H1 (cell line): ENCODE data around the gene INF2. TPM values are rescaled to one million over a fixed set of nuclear protein-coding genes. Genes with fewer than 3 reads are reported as not detected.

ENCODE experiments used
- CTCF ChIA-PET: fragments of 300-600 bp; sonication (Branson Sonifier 250); formaldehyde crosslinking; loops from one replicate; lab custom pipeline; 2021; ENCODE audit not compliant: partially characterized antibody; lab: Charles Lee
- POLR2A ChIA-PET: fragments of 300-600 bp; sonication (Branson Sonifier 250); formaldehyde crosslinking; loops from one replicate; lab custom pipeline; 2021; ENCODE audit warnings: inconsistent platforms; ENCODE audit not compliant: partially characterized antibody; lab: Charles Lee
- DNase-seq, 2 experiments: peaks; one replicate each; pipeline versions ENCODE4 v3.0.0 to v3.0.0-alpha.2; 2010 to 2022; ENCODE audit warnings: low spot score in 2 of 2, low read depth in 1 of 2, mixed read lengths in 1 of 2
- FAIRE-seq: peaks from 2 replicates; lab custom pipeline; 2011; peaks lifted over from hg19 to GRCh38; lab: Jason Lieb, UNC
- H2AFZ ChIP-seq: 2 replicates; pipeline ENCODE4 v1.8.1; 2012; ENCODE audit warnings: low read length, inconsistent platforms
- H2AK5ac ChIP-seq: 2 replicates; pipeline ENCODE4 v1.6.1; 2013; ENCODE audit warnings: low read depth, low read length
- H2BK120ac ChIP-seq: replicated peaks from 2 replicates; pipeline ENCODE3; 2013; ENCODE audit warnings: low read depth, low read length, inconsistent platforms
- H2BK12ac ChIP-seq: 2 replicates; pipeline ENCODE4 v1.6.1; 2013; ENCODE audit warnings: low read depth, low read length
- H2BK15ac ChIP-seq: 2 replicates; pipeline ENCODE4 v1.6.1; 2013; ENCODE audit warnings: low read length
- H2BK20ac ChIP-seq: 2 replicates; pipeline ENCODE4 v1.6.1; 2013; ENCODE audit warnings: low read length
- H2BK5ac ChIP-seq: 2 replicates; pipeline ENCODE4 v1.6.1; 2013; ENCODE audit warnings: low read depth, low read length
- H3K14ac ChIP-seq: 2 replicates; pipeline ENCODE4 v1.6.1; 2013; ENCODE audit warnings: inconsistent platforms; ENCODE audit not compliant: insufficient read length
- H3K18ac ChIP-seq: 2 replicates; pipeline ENCODE4 v1.6.1; 2013; ENCODE audit warnings: low read length; ENCODE audit errors: extremely low read depth
- H3K23ac ChIP-seq: 2 replicates; pipeline ENCODE4 v1.6.1; 2013; ENCODE audit warnings: inconsistent platforms; ENCODE audit not compliant: insufficient read length
- H3K23me2 ChIP-seq: 2 replicates; pipeline ENCODE4 v1.6.1; 2013; ENCODE audit warnings: low read depth, low read length
- H3K27ac ChIP-seq: 2 replicates; pipeline ENCODE4 v1.6.1; 2011; ENCODE audit warnings: low read depth, low read length, inconsistent platforms
- H3K27me3 ChIP-seq, 4 experiments: replicated peaks in 1 of 4; 1 replicate in 1 of 4; 2 replicates in 3 of 4; pipeline versions ENCODE4 v1.6.1 to v1.8.1; 2011 to 2013; ENCODE audit warnings: low read length in 3 of 4, mild to moderate bottlenecking in 3 of 4, inconsistent platforms in 2 of 4, mixed read lengths in 2 of 4, moderate library complexity in 1 of 4; ENCODE audit not compliant: control insufficient read depth in 3 of 4, insufficient read depth in 3 of 4; ENCODE audit errors: extremely low read depth in 1 of 4
- H3K36me3 ChIP-seq, 4 experiments: 2 replicates each; pipeline versions ENCODE4 v1.6.1 to v1.8.1; 2011 to 2013; ENCODE audit warnings: mild to moderate bottlenecking in 4 of 4, low read length in 3 of 4, moderate library complexity in 2 of 4, control low read depth in 1 of 4, inconsistent platforms in 1 of 4; ENCODE audit not compliant: insufficient read depth in 4 of 4, control insufficient read depth in 2 of 4
- H3K4ac ChIP-seq: replicated peaks from 2 replicates; pipeline ENCODE3; 2013; ENCODE audit warnings: low read length, low read depth, mixed read lengths, inconsistent platforms; ENCODE audit not compliant: insufficient read length
- H3K4me1 ChIP-seq, 4 experiments: replicated peaks in 1 of 4; 1 replicate in 1 of 4; 2 replicates in 3 of 4; pipeline versions ENCODE4 v1.6.1 to v1.8.1; 2011 to 2013; ENCODE audit warnings: low read length in 3 of 4, inconsistent platforms in 2 of 4, mixed read lengths in 1 of 4; ENCODE audit not compliant: insufficient read depth in 4 of 4, control insufficient read depth in 3 of 4
- H3K4me2 ChIP-seq, 2 experiments: 2 replicates each; pipeline versions ENCODE4 v1.6.1 to v1.8.1; 2011 to 2013; ENCODE audit warnings: low read depth in 2 of 2, low read length in 2 of 2, control low read depth in 1 of 2, inconsistent platforms in 1 of 2, mild to moderate bottlenecking in 1 of 2; ENCODE audit not compliant: insufficient read depth in 1 of 2
- H3K4me3 ChIP-seq, 4 experiments: fragments of 200-600, 300-600 bp in 1 of 4; sonication (generic), shearing (Covaris generic), sonication (Bioruptor Twin) in 1 of 4; 2 replicates each; pipeline versions ENCODE4 v1.5.1 to v1.8.1; 2011 to 2016; ENCODE audit warnings: low read length in 4 of 4, low read depth in 3 of 4, control low read depth in 2 of 4, inconsistent platforms in 2 of 4, mild to moderate bottlenecking in 2 of 4, mixed read lengths in 1 of 4, moderate library complexity in 1 of 4; ENCODE audit not compliant: insufficient read depth in 2 of 4; ENCODE audit errors: extremely low read depth in 1 of 4
- H3K56ac ChIP-seq: replicated peaks from 2 replicates; pipeline ENCODE3; 2013; ENCODE audit warnings: low read depth, mild to moderate bottlenecking, mixed read lengths, low read length, inconsistent platforms; ENCODE audit not compliant: insufficient read length
- H3K79me1 ChIP-seq: 2 replicates; pipeline ENCODE4 v1.6.1; 2013; ENCODE audit warnings: low read depth, low read length, control low read depth
- H3K79me2 ChIP-seq, 2 experiments: 2 replicates each; pipeline versions ENCODE4 v1.6.1 to v1.8.1; 2012 to 2013; ENCODE audit warnings: low read length in 2 of 2, mild to moderate bottlenecking in 2 of 2, inconsistent platforms in 1 of 2; ENCODE audit not compliant: insufficient read depth in 2 of 2, control insufficient read depth in 1 of 2
- H3K9ac ChIP-seq, 4 experiments: replicated peaks in 1 of 4; 1 replicate in 1 of 4; 2 replicates in 3 of 4; pipeline versions ENCODE4 v1.6.1 to v1.8.1; 2011 to 2013; ENCODE audit warnings: low read depth in 3 of 4, low read length in 3 of 4, control low read depth in 2 of 4, mild to moderate bottlenecking in 2 of 4, moderate library complexity in 2 of 4, inconsistent platforms in 1 of 4; ENCODE audit errors: extremely low read depth in 1 of 4
- H3K9me3 ChIP-seq, 2 experiments: 2 replicates each; pipeline versions ENCODE4 v1.6.1 to v1.8.1; 2012 to 2013; ENCODE audit warnings: mild to moderate bottlenecking in 2 of 2, moderate library complexity in 2 of 2, control low read depth in 1 of 2, inconsistent platforms in 1 of 2, low read depth in 1 of 2, low read length in 1 of 2, mixed read lengths in 1 of 2; ENCODE audit not compliant: insufficient read depth in 2 of 2
- H4K20me1 ChIP-seq, 2 experiments: replicated peaks in 1 of 2; 2 replicates each; pipeline versions ENCODE3 to v1.8.1; 2011 to 2013; ENCODE audit warnings: inconsistent platforms in 2 of 2, low read length in 2 of 2, mild to moderate bottlenecking in 1 of 2; ENCODE audit not compliant: insufficient read depth in 2 of 2, control insufficient read depth in 1 of 2
- H4K5ac ChIP-seq: 2 replicates; pipeline ENCODE4 v1.6.1; 2013; ENCODE audit warnings: low read length, low read depth, mixed read lengths, inconsistent platforms; ENCODE audit not compliant: insufficient read length
- H4K8ac ChIP-seq: 2 replicates; pipeline ENCODE4 v1.8.0; 2013; ENCODE audit warnings: mild to moderate bottlenecking, moderate library complexity, low read length, inconsistent platforms; ENCODE audit not compliant: insufficient read depth; ENCODE audit errors: extremely low read depth
- H4K91ac ChIP-seq: replicated peaks from 2 replicates; pipeline ENCODE3; 2013; ENCODE audit warnings: low read length, mixed read lengths, inconsistent platforms; ENCODE audit not compliant: insufficient read length
- BACH1 ChIP-seq: IDR thresholded peaks from 2 replicates; pipeline ENCODE4 v1.6.1; 2012; ENCODE audit warnings: low read length, improper control_type of control experiment
- BCL11A ChIP-seq, 2 experiments: IDR thresholded peaks; one replicate each; pipeline ENCODE4 v1.6.1; 2011; ENCODE audit warnings: low read depth in 2 of 2, low read length in 2 of 2, mild to moderate bottlenecking in 2 of 2
- CTCF ChIP-seq, 3 experiments: IDR thresholded peaks; 1 replicate in 2 of 3; 2 replicates in 1 of 3; pipeline versions ENCODE4 v1.5.1 to v1.6.1; 2011; ENCODE audit warnings: low read length in 3 of 3, mild to moderate bottlenecking in 3 of 3, inconsistent platforms in 2 of 3, low read depth in 1 of 3, moderate library complexity in 1 of 3; ENCODE audit not compliant: insufficient read depth in 1 of 3; ENCODE audit errors: control extremely low read depth in 1 of 3
- JUND ChIP-seq: IDR thresholded peaks from 2 replicates; pipeline ENCODE4 v1.6.1; 2011; ENCODE audit warnings: mild to moderate bottlenecking, improper control_type of control experiment, low read length
- RXRA ChIP-seq: IDR thresholded peaks from 2 replicates; pipeline ENCODE4 v1.6.1; 2011; ENCODE audit warnings: low read depth, mild to moderate bottlenecking, low read length, moderate library complexity; ENCODE audit not compliant: insufficient read depth
- SP1 ChIP-seq: IDR thresholded peaks from 2 replicates; pipeline ENCODE4 v1.6.1; 2011; ENCODE audit warnings: low read depth, low read length
- TAF1 ChIP-seq: IDR thresholded peaks from 2 replicates; pipeline ENCODE4 v1.6.1; 2011; ENCODE audit warnings: mild to moderate bottlenecking, low read depth, low read length
- WGBS, 2 experiments: shearing (Covaris generic) in 1 of 2; methylation state at CpG; one replicate each; pipeline versions ENCODE4 v1.1.6 to v1.1.7; 2013 to 2015; ENCODE audit warnings: low lambda C conversion rate in 2 of 2, mixed read lengths in 2 of 2, inconsistent platforms in 1 of 2, low coverage in 1 of 2, missing lambda C conversion rate in 1 of 2; ENCODE audit not compliant: insufficient replicate concordance in 2 of 2, insufficient coverage in 1 of 2, insufficient read length in 1 of 2; ENCODE audit errors: extremely low coverage in 1 of 2, missing lambda C conversion rate in 1 of 2; 5-methylcytosine and 5-hydroxymethylcytosine counted together
- polyA plus RNA-seq, 7 experiments: library from polyadenylated mRNA; depleted of rRNA in 3 of 7; stranded (reverse) in 5 of 7; unstranded in 2 of 7; fragments of >200 nt in 5 of 7; fragments of 200-250 nt in 2 of 7; gene quantifications; 1 replicate in 5 of 7; 2 replicates in 1 of 7; 4 replicates in 1 of 7; pipeline versions ENCODE4 v1.2.1 to v1.2.3, GENCODE V29; 2011 to 2013; ENCODE audit warnings: missing spikeins in 2 of 7, mixed read lengths in 2 of 7
- total RNA-seq: library from RNA; stranded (reverse); fragmentation: NEBNext Ultra II Directional; extraction: Animal tissue kit (Norgen Biotek cat#: 25700); gene quantifications from 2 replicates; pipeline ENCODE4 v1.2.1, GENCODE V29; 2021

Gene INF2
- total and polyA plus RNA-seq, 2 of the 8 experiments (the other 6 are each of a cell fraction or from before 2014, with no cell fraction given) = 29.1 to 59.5 TPM

DNA sequence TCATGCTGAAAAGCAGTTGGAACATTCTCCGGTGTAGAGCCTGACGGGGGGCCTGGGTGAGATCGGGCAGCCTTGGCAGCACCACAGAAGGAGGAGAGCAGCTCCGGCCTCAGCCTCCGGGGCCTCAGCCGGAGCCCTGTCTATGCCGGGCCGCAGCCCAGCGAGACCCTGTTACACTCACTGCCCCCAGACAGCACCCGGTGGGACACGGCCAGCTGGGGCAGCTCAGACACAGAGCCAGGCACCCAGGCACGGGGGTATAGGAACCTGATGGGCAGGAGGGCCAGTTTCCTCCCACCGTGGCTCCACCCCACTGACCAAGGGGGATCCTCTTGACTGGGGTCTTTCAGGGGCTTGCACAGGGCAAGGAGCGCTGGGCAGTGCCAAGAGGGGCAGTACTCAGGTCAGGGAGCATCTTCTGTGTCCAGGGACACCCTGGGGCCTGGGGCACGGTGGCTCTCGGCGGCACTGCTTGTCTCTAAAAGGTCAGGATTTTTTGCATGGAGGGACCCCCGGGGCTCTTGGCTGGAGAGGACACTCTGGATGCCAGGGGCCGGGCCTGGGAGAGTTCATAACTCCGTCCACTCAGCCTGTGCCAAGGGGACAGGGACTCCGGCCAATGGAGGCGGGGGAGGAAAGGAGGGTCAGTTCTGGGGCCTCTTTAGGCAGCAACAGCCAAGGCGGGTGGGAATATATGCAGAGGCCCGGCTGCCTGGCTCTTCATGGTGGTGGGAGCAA lies 9.4 kb downstream of the INF2 start:
- Histone ChIP-seq H3K79me2 (no peaks in the 10 kb centered on the region; a peak in 1 of 4 replicates), H3K4me3 (no peak overlapping the region), H3K27ac (no peak overlapping the region), H2BK120ac (no peak overlapping the region), H2BK5ac (no peak overlapping the region), H2BK20ac (no peak overlapping the region), H3K4ac (no peak overlapping the region), H3K18ac (no peak overlapping the region), H2BK15ac (no peak overlapping the region), H3K23me2 (no peaks in the 10 kb centered on the region; the same call in 1 of the 2 replicates), H2BK12ac (no peak overlapping the region), H4K8ac (no peak overlapping the region; the same call in 1 of the 2 replicates), H3K23ac (no peak overlapping the region), H3K9ac (no peak overlapping the region), H2AK5ac (no peak overlapping the region), H3K4me1 (peaks cover 0 to 31% (median 20%) of the 10 kb centered on the region in 4 experiments; a peak in 5 of 7 replicates), H3K36me3 (peaks cover 0 to 17% (median 5%) of the 10 kb centered on the region in 4 experiments; a peak in 4 of 8 replicates), H4K20me1 (peaks cover 1 to 38% of the 10 kb centered on the region in 2 experiments), H3K56ac (no peak overlapping the region), H3K79me1 (peaks cover 5% of the 10 kb centered on the region; the same call in 1 of the 2 replicates), H3K9me3 (peaks cover 0 to 10% of the 10 kb centered on the region in 2 experiments; a peak in 2 of 4 replicates), H4K5ac (no peak overlapping the region), H3K4me2 (no peak overlapping the region), H3K14ac (no peak overlapping the region), H2AFZ (no peak overlapping the region), H3K27me3 (no peaks in the 10 kb centered on the region; a peak in 1 of 7 replicates), H4K91ac (no peak overlapping the region)
- TF ChIP-seq TAF1 = no peak
- no peak for TF ChIP-seq JUND
- no peak for TF ChIP-seq BCL11A (IDR thresholded peaks at IDR 0.05; ENCODE audit: low read depth in 2 of 2, low read length in 2 of 2)
- TF ChIP-seq BACH1 = no peak
- no peak for TF ChIP-seq SP1
- TF ChIP-seq CTCF (IDR thresholded peaks at IDR 0.05; ENCODE audit: control extremely low read depth in 1 of 3, insufficient read depth in 1 of 3, low read depth in 1 of 3, low read length in 3 of 3) = no peak
- no peak for TF ChIP-seq RXRA
- ChIA-PET CTCF (interaction anchor here (0.6 to 9.1 kb wide), 7 partner anchors 9 to 128 kb away, joined by 3 to 70 read pairs (median 3); no protein-coding TSS in a partner anchor), POLR2A (interaction anchor here (1.1 to 6.6 kb wide), 4 partner anchors 8 to 70 kb away, joined by 3 to 71 read pairs (median 5); no protein-coding TSS in a partner anchor)
- no peak for FAIRE-seq
- WGBS, 2 experiments = 89% methylated on average over 23 of the region's 24 CpGs; no CpG with 5 or more reads in 1 of the 2 experiments
- no peak for DNase-seq
